HG03139 (cell line): ENCODE results near the gene GALNT9.
"Not testable (repeated sequence)": the region's sequence is repeated elsewhere in the genome, so short reads cannot be mapped to it uniquely, and the experiment has no call there.

ENCODE experiments used
- ATAC-seq: cut with Tn5 transposase; IDR thresholded peaks from one replicate; pipeline ENCODE4 v1.9.1; 2021; ENCODE audit not compliant: unreplicated experiment

Gene GALNT9

GRCh38 chr12:132295561-132295960 lies 33.8 kb downstream of the GALNT9 start:
- not testable (repeated sequence) for ATAC-seq

DNA sequence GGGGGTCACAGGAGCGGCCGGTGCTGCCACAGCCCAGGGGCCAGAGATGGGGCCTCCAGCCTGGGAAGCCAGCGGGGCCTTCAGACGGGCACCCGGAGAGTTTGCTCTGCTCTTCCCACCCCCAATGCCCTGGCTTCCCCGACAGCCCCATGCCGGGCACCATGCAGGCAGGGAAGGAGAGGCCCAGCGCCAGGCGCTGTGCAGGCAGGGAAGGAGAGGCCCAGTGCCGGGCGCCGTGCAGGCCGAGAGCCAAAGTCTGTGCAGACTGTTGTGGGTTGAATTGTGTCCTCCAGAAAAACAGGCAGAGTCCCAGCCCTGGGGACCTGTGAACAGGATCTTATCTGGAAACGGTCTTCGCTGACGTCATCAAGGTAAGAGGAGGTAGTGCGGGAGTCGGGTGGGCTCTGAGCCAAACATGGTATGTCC lies 34.3 kb downstream of the GALNT9 start:
- no peak for ATAC-seq

GRCh38 chr12:132294121-132295034 lies 35.0 kb downstream of the GALNT9 start:
- no peak for ATAC-seq

DNA sequence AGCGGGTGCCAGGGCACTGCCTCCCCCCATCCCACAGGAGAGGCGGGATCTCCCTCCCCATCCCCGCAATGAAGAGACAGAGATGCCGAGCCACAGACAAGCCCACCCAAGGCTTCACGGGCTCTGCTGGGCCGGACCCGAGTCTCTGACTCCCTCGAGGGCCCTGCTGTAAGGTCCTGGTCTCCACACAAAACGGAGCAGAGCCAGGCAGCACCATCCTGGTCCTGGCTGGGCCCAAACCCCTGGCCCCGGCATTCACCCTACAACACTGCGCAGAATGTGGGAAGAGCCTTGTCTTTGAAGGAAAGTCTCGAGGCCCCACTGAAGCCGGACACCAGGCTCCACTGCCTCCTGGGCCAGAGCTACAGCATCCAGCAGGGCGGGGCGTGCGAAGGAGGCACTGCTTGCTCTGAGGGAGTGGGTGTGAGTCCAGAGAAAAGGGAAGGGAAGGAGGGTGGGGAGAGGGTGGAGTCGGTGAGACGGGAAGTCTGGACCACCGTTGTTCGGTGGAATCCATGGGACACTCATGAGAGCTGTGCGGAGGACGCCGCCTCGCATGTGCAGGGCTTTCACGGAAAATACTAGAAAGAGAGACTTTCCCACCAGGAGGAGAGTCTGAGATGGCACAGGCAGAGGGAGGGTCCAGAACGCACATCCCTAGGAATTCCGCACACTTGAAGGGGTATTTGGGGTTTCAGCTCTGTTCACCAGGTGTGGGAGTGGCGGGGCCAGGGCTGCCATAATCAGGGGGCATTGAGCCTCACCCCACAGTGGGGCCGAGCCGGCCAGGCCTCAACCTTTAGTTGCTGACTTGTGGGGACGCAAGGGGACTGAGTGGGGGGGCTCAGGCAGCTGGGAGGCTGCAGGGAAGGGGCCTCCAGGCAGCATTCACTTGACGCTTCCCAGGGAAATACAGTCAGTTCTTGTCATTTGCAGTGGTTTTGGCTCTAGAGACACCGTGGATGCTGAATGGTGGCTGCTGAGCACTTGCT lies 36.8 kb downstream of the GALNT9 start:
- ATAC-seq: no peak

- no peak for ATAC-seq
Observed at GRCh38 chr12:132291402-132292175, 37.8 kb downstream of the GALNT9 start.

- ATAC-seq: no peak
Observed at GRCh38 chr12:132290203-132290540, 39.2 kb downstream of the GALNT9 start.

- no peak for ATAC-seq
Observed at GRCh38 chr12:132289356-132290202, 39.8 kb downstream of the GALNT9 start.

GRCh38 chr12:132288516-132289215 lies 40.7 kb downstream of the GALNT9 start:
- ATAC-seq: no peak

DNA sequence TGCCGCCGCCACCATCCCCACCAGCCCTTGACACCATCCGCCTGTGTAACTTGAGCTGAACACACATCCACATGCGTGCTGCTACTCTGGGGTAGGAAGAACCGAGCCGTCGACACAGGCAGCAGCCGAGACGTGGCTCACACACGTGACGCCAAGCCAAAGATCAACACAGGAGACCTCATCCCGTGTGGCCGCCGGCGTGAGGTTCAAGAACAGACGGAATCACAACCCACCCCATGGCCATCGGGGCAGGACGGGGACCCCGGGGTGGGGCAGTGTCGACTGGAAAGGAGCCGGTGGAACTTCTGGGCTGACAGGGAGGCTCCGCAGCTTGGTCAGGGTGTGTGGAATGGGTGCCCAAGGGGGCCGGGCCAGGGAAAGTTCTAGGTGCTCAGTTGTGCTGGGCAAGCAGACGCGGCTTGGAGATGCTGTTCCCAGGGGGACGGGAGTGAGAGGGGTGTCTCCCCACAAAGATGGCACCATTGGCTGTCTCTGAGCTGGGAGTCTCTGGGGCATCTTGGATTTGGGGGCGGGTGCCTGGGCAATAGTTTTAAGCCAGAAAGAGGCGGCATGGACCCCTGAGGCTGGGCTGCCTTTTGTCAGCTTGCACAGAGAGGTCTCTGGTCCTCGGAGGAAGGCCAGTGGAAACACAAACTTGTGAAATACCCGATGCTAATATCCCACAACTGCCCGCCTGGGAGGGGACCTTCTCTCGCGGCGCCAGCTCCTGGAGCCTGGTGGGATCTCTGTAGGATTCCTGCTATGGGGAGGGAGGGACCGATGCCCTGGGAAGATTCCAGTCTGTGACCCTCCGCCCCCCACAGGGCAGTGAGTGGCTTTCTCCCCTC lies 41.8 kb downstream of the GALNT9 start:
- ATAC-seq: no peak

DNA sequence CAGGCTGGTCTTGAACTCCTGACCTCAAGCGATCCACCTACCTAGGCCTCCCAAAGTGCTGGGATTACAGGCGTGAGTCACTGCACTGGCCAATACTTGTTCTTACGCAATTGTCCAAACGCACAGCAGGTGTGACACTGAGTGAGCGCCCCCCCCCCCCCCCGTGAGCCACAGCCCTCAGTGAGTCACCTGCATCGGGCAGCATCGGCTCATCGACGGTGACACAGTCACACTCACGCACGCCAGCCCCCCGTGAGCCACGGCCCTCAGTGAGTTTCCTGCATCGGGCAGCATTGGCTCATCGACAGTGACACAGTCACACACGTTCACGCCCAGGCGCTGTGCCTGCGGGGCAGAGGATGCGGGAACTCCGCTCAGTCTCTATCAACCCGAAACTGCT lies 42.5 kb downstream of the GALNT9 start:
- no peak for ATAC-seq

GRCh38 chr12:132285991-132286681 lies 43.3 kb downstream of the GALNT9 start:
- no peak for ATAC-seq

DNA sequence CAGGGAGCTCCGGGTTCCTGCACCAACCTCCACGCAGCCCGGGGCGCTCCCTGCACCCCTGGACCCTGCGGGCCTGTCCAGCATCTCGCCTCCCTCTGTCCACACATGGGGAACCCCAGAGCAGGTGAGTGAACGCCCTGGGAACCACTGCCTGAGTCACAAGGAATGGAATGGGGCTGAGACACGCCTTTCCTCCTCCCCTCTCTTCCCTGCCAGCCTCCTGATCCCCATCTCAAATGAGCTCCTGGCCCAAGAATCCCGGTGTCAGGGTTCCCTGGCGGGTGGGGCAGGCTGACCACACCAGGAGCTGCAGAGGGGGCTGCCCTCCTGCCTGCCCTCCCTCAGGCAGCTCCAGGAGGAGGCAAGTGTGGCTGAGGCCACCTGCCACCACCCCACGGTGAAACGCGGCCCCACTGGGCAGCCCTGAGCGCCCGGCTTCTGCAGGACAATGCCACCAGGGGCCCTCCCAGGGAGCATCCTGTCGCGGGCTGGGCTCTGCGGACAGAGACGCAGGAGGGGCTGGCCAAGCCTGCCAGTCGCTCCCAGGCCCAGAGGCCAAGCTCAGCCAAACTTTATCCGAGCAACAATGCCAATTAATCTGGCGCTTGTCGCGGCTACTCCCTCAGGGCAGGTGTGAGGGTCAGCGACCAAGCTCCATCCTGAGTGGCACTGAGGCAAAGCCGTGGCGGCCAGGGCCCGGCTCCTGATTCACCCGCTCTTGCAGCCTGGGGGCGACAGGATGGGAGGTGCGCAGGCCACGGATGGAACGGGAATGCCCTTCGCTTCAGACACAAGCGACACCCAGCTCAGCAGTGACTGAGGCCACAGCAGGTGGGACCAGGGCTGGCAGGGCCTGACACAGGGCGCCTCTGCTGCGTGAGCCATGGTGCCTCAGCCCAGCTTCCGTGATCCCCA lies 44.3 kb downstream of the GALNT9 start:
- ATAC-seq: no peak

- no peak for ATAC-seq
Observed at GRCh38 chr12:132284071-132284826, 45.1 kb downstream of the GALNT9 start.

DNA sequence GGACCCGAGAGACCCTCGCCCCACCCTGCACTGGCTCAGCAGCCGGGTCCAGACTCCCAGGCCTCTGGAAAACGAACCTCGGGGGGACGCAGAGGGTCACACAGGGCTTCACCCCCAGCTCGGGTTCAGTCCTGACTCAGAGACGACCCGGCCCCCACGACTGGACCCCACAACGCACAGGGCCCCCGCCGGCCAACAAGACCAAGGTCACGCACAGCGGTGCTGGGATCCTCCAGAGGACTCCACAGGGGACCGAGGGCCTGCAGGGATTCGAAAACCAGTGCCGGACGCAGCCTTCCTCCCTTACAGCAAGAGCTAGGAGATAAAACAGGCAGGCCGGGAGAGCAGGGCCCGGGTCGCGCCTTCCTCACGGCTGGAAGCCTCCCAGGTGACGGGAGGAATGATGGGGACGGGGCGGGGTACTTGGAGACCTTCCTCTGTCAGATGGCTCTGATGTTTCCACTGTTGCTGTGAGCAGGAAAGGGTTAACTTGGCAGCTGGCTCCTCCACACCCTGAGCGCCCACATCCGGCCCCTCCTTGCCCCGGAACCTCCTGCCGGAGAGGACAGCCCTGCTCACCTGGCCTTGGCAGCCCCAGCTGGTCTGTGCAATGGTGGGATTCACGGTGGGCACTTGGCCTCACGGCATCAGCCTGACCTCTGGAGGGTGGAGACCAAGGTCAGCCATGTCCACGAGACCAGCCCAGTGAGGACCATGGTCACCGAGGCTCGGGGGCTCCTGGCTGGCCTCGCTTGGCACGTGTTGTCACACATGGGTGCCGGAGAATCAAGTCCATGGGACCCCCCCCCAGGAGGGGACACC lies 46.2 kb downstream of the GALNT9 start:
- ATAC-seq: no peak
